WTC11 (cell line): ENCODE data around the gene DNAJB9. TPM values are rescaled to one million over a fixed set of nuclear protein-coding genes. Genes with fewer than 3 reads are reported as not detected.

Source experiments
- ATAC-seq: fragments of 200-7000 bp; cut with Tn5 transposase; 2 replicates; pipeline ENCODE4 v1.10.0; 2021; ENCODE audit warnings: mild to moderate bottlenecking, moderate library complexity
- CTCF ChIA-PET: fragments of 300-600 bp; sonication (Branson Sonifier 250); formaldehyde crosslinking; loops from one replicate; lab custom pipeline; 2021; ENCODE audit warnings: antibody characterized with exemption; lab: Charles Lee
- POLR2A ChIA-PET: fragments of 350-600 bp; sonication (Branson Sonifier 250); formaldehyde crosslinking; loops from one replicate; lab custom pipeline; 2021; ENCODE audit warnings: antibody characterized with exemption; lab: Charles Lee
- DNase-seq: peaks from one replicate; pipeline ENCODE4 v3.0.0; 2021; ENCODE audit warnings: low spot score
- H3K27ac Mint-ChIP-seq: 2 replicates; pipeline ENCODE4 v1.8.0; 2021; ENCODE audit warnings: mixed read lengths
- H3K27me3 Mint-ChIP-seq: 2 replicates; pipeline ENCODE4 v1.8.0; 2021; ENCODE audit warnings: low read depth, mild to moderate bottlenecking, moderate library complexity, mixed read lengths
- H3K36me3 Mint-ChIP-seq: 2 replicates; pipeline ENCODE4 v1.8.0; 2021; ENCODE audit warnings: mixed read lengths
- H3K4me1 Mint-ChIP-seq: 2 replicates; pipeline ENCODE4 v1.8.0; 2022; ENCODE audit warnings: mixed read lengths
- H3K4me3 Mint-ChIP-seq: 2 replicates; pipeline ENCODE4 v1.8.0; 2021; ENCODE audit warnings: mild to moderate bottlenecking, moderate library complexity, mixed read lengths
- H3K9me3 Mint-ChIP-seq: 2 replicates; pipeline ENCODE4 v1.8.0; 2021; ENCODE audit warnings: mixed read lengths
- AFF4 ChIP-seq: sonication (generic); formaldehyde crosslinking; IDR thresholded peaks from 2 replicates; pipeline ENCODE4 v1.8.1; 2023; ENCODE audit warnings: mild to moderate bottlenecking, missing genetic modification reagents, borderline replicate concordance
- AR ChIP-seq: fragments of 250-450 bp; sonication (Bioruptor Pico); IDR thresholded peaks from 2 replicates; pipeline ENCODE4 v1.9.0; 2021; ENCODE audit warnings: mild to moderate bottlenecking
- ATF3 ChIP-seq: sonication (generic); formaldehyde crosslinking; conservative IDR thresholded peaks from 2 replicates; pipeline ENCODE4 v1.8.1; 2022; ENCODE audit warnings: mild to moderate bottlenecking, missing genetic modification reagents
- EMX1 ChIP-seq: fragments of 250-450 bp; sonication (Bioruptor Pico); IDR thresholded peaks from 2 replicates; pipeline ENCODE4 v1.8.0; 2021; ENCODE audit warnings: mild to moderate bottlenecking
- ETV6 ChIP-seq: sonication (generic); formaldehyde crosslinking; IDR thresholded peaks from 2 replicates; pipeline ENCODE4 v1.8.1; 2022; ENCODE audit warnings: mild to moderate bottlenecking, missing genetic modification reagents
- FOXJ3 ChIP-seq: sonication (generic); formaldehyde crosslinking; IDR thresholded peaks from 2 replicates; pipeline ENCODE4 v1.9.0; 2021; ENCODE audit warnings: missing genetic modification reagents, mild to moderate bottlenecking, borderline replicate concordance
- HMGXB4 ChIP-seq: sonication (generic); formaldehyde crosslinking; IDR thresholded peaks from 2 replicates; pipeline ENCODE4 v1.8.1; 2023; ENCODE audit warnings: mild to moderate bottlenecking, moderate library complexity, missing genetic modification reagents
- IRF2 ChIP-seq: sonication (generic); formaldehyde crosslinking; IDR thresholded peaks from 2 replicates; pipeline ENCODE4 v1.8.0; 2022; ENCODE audit warnings: low read depth, missing genetic modification reagents, borderline replicate concordance
- JAZF1 ChIP-seq: fragments of 250-450 bp; sonication (Bioruptor Pico); IDR thresholded peaks from 2 replicates; pipeline ENCODE4 v1.9.0; 2021; ENCODE audit warnings: moderate library complexity, mild to moderate bottlenecking, inconsistent platforms
- MAX ChIP-seq: sonication (generic); formaldehyde crosslinking; IDR thresholded peaks from 2 replicates; pipeline ENCODE4 v1.8.0; 2022; ENCODE audit warnings: mild to moderate bottlenecking, missing genetic modification reagents
- MLX ChIP-seq: sonication (generic); formaldehyde crosslinking; IDR thresholded peaks from 2 replicates; pipeline ENCODE4 v1.8.1; 2023; ENCODE audit warnings: mild to moderate bottlenecking, missing genetic modification reagents, moderate library complexity
- NR2C2 ChIP-seq: sonication (generic); formaldehyde crosslinking; IDR thresholded peaks from 2 replicates; pipeline ENCODE4 v1.8.0; 2022; ENCODE audit warnings: mild to moderate bottlenecking, missing genetic modification reagents
- RORB ChIP-seq: fragments of 250-450 bp; sonication (Bioruptor Pico); IDR thresholded peaks from 2 replicates; pipeline ENCODE4 v1.9.0; 2021; ENCODE audit warnings: mild to moderate bottlenecking
- SP1 ChIP-seq: sonication (generic); formaldehyde crosslinking; conservative IDR thresholded peaks from 2 replicates; pipeline ENCODE4 v1.8.1; 2022; ENCODE audit warnings: missing genetic modification reagents
- TEAD4 ChIP-seq: sonication (generic); formaldehyde crosslinking; IDR thresholded peaks from 2 replicates; pipeline ENCODE4 v1.8.0; 2022; ENCODE audit warnings: mild to moderate bottlenecking, missing genetic modification reagents
- ZMAT4 ChIP-seq: fragments of 250-450 bp; sonication (Bioruptor Pico); IDR thresholded peaks from 2 replicates; pipeline ENCODE4 v1.9.0; 2021; ENCODE audit warnings: mild to moderate bottlenecking
- ZNF121 ChIP-seq: sonication (generic); formaldehyde crosslinking; IDR thresholded peaks from 2 replicates; pipeline ENCODE4 v1.8.0; 2023; ENCODE audit warnings: missing genetic modification reagents
- ZNF219 ChIP-seq: sonication (generic); formaldehyde crosslinking; IDR thresholded peaks from 2 replicates; pipeline ENCODE4 v1.8.0; 2023; ENCODE audit warnings: missing genetic modification reagents, mild to moderate bottlenecking, borderline replicate concordance
- ZNF232 ChIP-seq: sonication (generic); formaldehyde crosslinking; IDR thresholded peaks from 2 replicates; pipeline ENCODE4 v1.8.0; 2022; ENCODE audit warnings: mild to moderate bottlenecking, missing genetic modification reagents
- ZNF317 ChIP-seq: sonication (generic); formaldehyde crosslinking; IDR thresholded peaks from 2 replicates; pipeline ENCODE4 v1.8.1; 2023; ENCODE audit warnings: low read depth, mild to moderate bottlenecking, moderate library complexity, missing genetic modification reagents, borderline replicate concordance
- ZNF671 ChIP-seq: fragments of 250-450 bp; sonication (Bioruptor Pico); IDR thresholded peaks from 2 replicates; pipeline ENCODE4 v1.8.0; 2021; ENCODE audit warnings: mild to moderate bottlenecking
- total RNA-seq: library from RNA; stranded (reverse); gene quantifications from 3 replicates; pipeline ENCODE4 v1.2.3, GENCODE V29; 2021

The DNAJB9 gene
- total RNA-seq, 1 experiment from 2014 or later = 6.6 TPM

GRCh38 chr7:108525985-108526767 is 43.5 kb upstream of the DNAJB9 start, which contains the start of gene PNPLA8 (continued):
- TF ChIP-seq ZMAT4 (CRISPR knock-in tag) (no peak), MLX (CRISPR knock-in tag) (no peak), ZNF317 (CRISPR knock-in tag) (no peak), NR2C2 (CRISPR knock-in tag) (no peak), ETV6 (CRISPR knock-in tag) (peak; percentile 78), RORB (no peak), EMX1 (CRISPR knock-in tag) (no peak)

- Mint-ChIP-seq H3K36me3 (no peaks in the 10 kb centered on the region), H3K4me3 (peak overlapping the region; percentile 91), H3K27ac (peak overlapping the region; percentile 99), H3K4me1 (peaks cover 32% of the 10 kb centered on the region)
- no peak for DNase-seq
- CTCF ChIA-PET = interaction anchor here (1.0 to 1.7 kb wide), 2 partner anchors 30 to 74 kb away, joined by 6 to 7 read pairs; no protein-coding TSS in a partner anchor
- TF ChIP-seq ZNF671 (CRISPR knock-in tag) = no peak
- TF ChIP-seq ZNF232 (CRISPR knock-in tag) = no peak
- TF ChIP-seq SP1 = no peak
- TF ChIP-seq AFF4 (CRISPR knock-in tag) = no peak
- TF ChIP-seq ATF3 (CRISPR knock-in tag) = no peak
- no peak for TF ChIP-seq AR
- TF ChIP-seq, all 79 proteins: peak for 0
- no peaks in the 10 kb centered on the region for H3K27me3 Mint-ChIP-seq
- ATAC-seq = no peak
- H3K9me3 Mint-ChIP-seq = no peaks in the 10 kb centered on the region
- POLR2A ChIA-PET = interaction anchor here (2.1 to 2.8 kb wide), 2 partner anchors 43 to 70 kb away, joined by 14 to 23 read pairs; partner anchors contain the start of genes DNAJB9, NRCAM and THAP5
Measured at GRCh38 chr7:108526768-108527017, 43.0 kb upstream of the DNAJB9 start.

- no peaks in the 10 kb centered on the region for H3K36me3 Mint-ChIP-seq
- ATAC-seq (no peak), DNase-seq (no peak)
- no peak overlapping the region; the same call in 1 of the 2 replicates for H3K4me3 Mint-ChIP-seq
- H3K27me3 Mint-ChIP-seq = no peaks in the 10 kb centered on the region
- H3K4me1 Mint-ChIP-seq = peaks cover 18% of the 10 kb centered on the region
- CTCF ChIA-PET = no interaction called here
- POLR2A ChIA-PET = no interaction called here
- H3K27ac Mint-ChIP-seq = peak overlapping the region; percentile 35
- no peaks in the 10 kb centered on the region for H3K9me3 Mint-ChIP-seq
- TF ChIP-seq SP1 = no peak
- TF ChIP-seq HMGXB4 (CRISPR knock-in tag) = no peak
- TF ChIP-seq ZNF121 (CRISPR knock-in tag) = no peak
- no peak for TF ChIP-seq RORB
- no peak for TF ChIP-seq ATF3 (CRISPR knock-in tag)
- TF ChIP-seq TEAD4 (CRISPR knock-in tag) = no peak
- no peak for TF ChIP-seq ZNF219 (CRISPR knock-in tag)
- no peak for TF ChIP-seq MAX
- no peak for TF ChIP-seq FOXJ3
- no peak for TF ChIP-seq ZNF671 (CRISPR knock-in tag)
- TF ChIP-seq IRF2 (CRISPR knock-in tag) = no peak
- TF ChIP-seq JAZF1 (CRISPR knock-in tag) = no peak
Measured at GRCh38 chr7:108528183-108528712, 41.4 kb upstream of the DNAJB9 start.
